Left cardiac atrium (tissue), 4 donors: ENCODE results near the gene PCNX4. TPM values are rescaled to one million over a fixed set of nuclear protein-coding genes. Genes with fewer than 3 reads are reported as not detected.
"Not testable (repeated sequence)": the region's sequence is repeated elsewhere in the genome, so short reads cannot be mapped to it uniquely, and the experiment has no call there.

ENCODE experiments used
- ATAC-seq, 2 donors: fragments of 200-7000 bp; cut with Tn5 transposase; one replicate each; pipeline ENCODE4 v1.9.1; 2020; ENCODE audit warnings: mild to moderate bottlenecking in 2 of 2, moderate library complexity in 2 of 2
- DNase-seq: peaks from one replicate; pipeline ENCODE4 v3.0.0-alpha.2; 2020
- intact Hi-C, 2 donors: fragments of 100-400 bp; cut with DNase I; formaldehyde crosslinking; loops; one replicate each; pipeline versions ENCODE4 v1.14.1 to v1.15.1; 2022 to 2023
- long read RNA-seq: library from polyadenylated mRNA; unstranded; transcript quantifications from one replicate; pipeline ENCODE4 v2.0.0, GENCODE V29; 2021
- total RNA-seq, 2 donors: library from RNA; stranded (reverse); fragmentation: NEBNext Ultra II Directional; extraction: Animal tissue kit (Norgen Biotek cat#: 25700); gene quantifications; one replicate each; pipeline ENCODE4 v1.2.1, GENCODE V29; 2021
- donor health status: DM: no; HTN: yes; CAD: no.
- donor health status: DM: no; HTN: yes; CAD: no; lungs with severe emphysema.
- donor health status: DM: yes; HTN: yes; CAD: no.
- donor health status: Dilated cardiomyopathy.

Gene PCNX4
- total RNA-seq = 10 to 100 TPM; 30.4 to 37.8 TPM
- long read RNA-seq, full-length matches to known transcripts = 15 of 22 reads
- long read RNA-seq, partial matches to known transcripts = 2 of 22 reads
- long read RNA-seq, other reads (novel, unspliced or antisense) = 5 of 22 reads

DNA sequence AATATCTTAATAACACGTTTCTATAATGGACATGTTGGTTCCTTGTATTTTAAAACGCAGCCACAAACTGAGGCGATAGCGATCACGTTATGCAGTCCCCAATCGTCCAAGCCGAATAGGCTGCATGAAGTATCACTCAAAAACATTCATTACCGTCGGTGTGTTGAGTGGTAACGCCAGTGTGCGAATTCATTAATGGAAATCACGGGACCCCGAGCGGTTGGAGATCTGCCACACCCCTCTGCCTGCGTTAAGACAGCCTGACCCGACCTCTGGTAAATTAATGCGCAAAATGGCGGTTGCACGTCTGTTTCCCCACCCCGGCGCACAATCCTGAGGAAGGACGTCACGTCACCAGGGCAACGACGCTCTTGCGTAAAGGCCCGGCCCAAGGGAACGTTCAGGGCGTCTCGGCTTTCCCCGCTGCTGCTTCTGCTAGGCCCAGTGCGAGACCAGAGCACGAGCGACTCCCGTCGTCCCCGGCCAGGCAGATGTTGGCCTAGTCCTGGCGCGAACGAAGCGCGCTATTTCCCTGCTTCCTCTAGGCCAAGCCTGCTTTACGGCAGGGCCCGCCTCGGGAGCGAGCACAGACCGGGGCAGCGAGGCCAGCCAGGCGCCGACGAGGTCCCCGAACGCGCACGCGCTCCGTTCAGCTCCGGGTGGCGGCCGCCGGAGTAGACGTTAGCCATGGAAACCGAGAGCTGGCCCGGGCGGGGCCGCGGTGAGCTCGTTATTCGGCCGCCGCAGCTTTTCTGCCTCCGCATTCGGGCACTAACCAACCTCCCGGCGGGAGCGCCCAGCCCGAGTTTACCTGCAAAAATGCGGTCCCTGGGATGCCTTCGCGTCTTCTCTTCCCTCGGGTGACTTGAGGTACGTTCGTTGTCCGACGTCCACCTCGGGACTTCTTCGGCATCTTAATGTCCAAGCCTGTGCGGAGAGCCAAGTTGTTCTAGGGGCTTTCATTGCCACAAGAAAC lies at the start of gene PCNX4:
TSS of gene PCNX4 (plus strand) at position 374 of the 976 bp plus-strand sequence. CDS start 15,716 bp downstream, outside the sequence.
- ATAC-seq (peak; percentile 97 to 99), DNase-seq (peak; percentile 97)
- intact Hi-C loops = loop anchor here in 1 of 2 donors (2.0 to 10.0 kb wide), 3 partner anchors 73 to 907 kb away; partner anchors contain the start of genes DAAM1, DHRS7 and PPM1A

DNA sequence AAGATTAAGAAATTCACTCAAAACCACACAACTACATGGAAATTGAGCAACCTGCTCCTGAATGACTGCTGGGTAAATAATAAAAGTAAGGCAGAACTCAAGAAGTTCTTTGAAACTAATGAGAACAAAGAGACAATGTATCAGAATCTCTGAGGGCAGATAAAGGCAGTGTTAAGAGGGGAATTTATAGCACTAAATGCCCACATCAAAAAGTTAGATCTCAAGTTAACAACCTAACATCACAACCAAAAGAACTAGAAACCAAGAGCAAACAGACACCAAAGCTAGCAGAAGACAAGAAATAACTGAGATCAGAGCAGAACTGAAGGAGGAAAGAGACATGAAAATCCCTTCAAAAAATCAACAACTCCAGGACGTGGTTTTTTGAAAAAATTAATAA lies 43.7 kb upstream of the PCNX4 start:
- ATAC-seq, DNase-seq, intact Hi-C loops: not testable (repeated sequence)

DNA sequence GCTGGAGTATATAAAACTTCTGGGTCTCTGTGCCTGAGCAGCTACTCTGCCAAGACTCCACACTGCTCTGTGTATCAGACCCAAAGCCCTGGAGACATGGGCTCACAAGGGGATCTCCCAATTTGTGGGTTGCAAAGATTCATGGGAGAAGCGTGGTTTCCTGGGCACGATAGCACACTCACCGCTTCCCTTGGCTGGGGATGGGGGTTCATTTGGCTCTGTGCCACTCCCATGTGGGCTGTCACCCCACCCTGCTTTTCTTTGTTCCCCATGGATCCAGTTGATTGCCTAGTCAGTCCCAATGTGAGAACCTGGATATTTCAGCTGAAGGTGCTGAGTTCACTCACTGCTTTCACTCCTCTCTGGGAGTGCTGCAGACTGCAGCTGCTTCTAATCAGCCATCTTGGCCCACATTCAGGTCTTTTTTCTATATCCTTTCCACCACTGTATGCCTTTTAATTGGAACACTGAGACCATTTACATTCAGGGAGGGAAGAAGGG lies 40.0 kb upstream of the PCNX4 start:
- intact Hi-C loops = no loop called here
- ATAC-seq = peak in 1 of 2 donors; percentile 35
- DNase-seq = no peak

DNA sequence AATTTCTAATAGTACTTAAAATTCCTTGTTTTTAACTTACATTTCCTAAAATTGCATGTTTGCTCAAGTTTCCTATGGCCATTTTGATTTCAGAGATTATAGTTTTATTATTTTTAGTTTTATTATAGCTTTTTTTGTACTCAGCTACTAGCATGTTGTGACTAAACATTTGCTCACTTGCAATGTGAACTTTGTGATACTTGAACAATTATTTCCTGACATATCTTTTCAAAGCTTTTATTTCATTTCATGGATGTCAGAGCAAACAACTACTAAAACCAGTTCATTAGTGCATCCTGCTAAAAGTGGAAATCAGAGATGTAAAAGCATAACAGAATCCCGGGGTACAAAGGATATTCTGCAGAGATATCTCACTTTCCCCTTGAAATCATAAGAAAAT lies 33.6 kb upstream of the PCNX4 start:
- ATAC-seq (no peak), DNase-seq (no peak)
- intact Hi-C loops = no loop called here

DNA sequence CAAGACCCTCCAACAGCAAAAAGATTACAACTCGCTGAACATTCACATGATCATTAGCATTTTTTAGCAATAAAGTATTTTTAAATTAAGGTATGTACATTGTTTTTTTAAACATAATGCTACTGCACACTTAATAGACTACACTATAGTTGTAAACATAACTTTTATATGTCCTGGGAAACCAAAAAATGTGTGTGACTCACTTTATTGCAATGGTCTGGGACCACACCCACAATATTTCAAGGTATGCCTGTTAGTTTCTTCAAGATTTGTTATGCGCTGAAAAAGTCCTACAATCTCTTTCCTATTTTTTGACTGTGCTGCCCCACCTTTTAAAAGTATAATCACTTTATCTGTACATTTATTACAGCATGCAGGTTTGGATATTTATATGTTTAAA lies 30.4 kb upstream of the PCNX4 start:
- intact Hi-C loops = loop anchor here in 1 of 2 donors (5.0 to 10.0 kb wide), 2 partner anchors 99 to 503 kb away; no protein-coding TSS in a partner anchor
- no peak for ATAC-seq
- DNase-seq = no peak

DNA sequence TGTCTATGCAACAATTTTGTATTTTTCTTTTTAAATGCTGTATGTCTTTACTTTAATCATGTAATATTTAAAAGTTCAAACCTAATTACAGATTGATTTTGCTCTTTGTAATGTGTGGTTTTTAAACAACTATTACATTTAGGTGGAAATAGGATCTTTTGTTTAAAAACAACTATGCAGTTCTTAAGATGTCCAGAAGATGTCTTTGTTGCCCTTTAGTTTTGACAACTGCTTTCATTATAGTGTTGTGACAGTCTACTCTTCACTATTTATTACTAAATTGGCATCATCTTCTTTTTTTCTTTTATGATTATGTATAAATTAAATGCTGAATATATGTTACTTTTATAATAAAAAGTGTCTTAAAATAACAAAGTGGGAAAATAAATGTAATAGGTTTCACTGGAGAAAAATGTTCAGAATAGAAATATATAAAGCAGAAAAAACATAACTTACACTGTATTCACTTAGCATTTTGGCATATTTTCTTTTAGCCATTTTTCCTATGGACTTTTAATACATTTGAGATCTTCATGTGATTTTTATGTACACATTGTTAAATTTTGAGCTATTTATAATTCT lies 27.1 kb upstream of the PCNX4 start:
- no peak for ATAC-seq
- intact Hi-C loops = loop anchor here (1.0 to 10.0 kb wide), 4 partner anchors 102 to 500 kb away; no protein-coding TSS in a partner anchor
- no peak for DNase-seq

DNA sequence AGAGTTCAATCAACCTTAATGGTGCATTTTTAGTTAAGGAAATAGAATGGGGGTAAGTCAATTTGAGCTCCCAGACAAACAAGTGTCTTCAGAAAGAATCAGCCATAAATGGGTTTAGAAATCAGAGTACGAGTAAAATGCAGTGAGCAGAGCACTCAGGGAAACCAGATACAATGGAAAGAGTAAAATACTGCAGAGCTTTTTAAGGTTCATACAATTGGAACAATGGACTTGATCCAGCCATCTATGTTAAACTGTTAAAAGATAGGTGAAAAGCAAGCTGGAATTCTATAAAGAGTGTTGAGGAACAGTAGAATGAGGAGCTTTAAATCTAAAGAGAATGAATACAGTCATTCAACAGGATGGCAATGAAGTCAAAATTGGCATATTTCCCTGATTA lies 23.8 kb upstream of the PCNX4 start:
- DNase-seq (no peak), ATAC-seq (no peak)
- intact Hi-C loops = loop anchor here (5.0 to 10.0 kb wide), 2 partner anchors 114 to 497 kb away; no protein-coding TSS in a partner anchor

DNA sequence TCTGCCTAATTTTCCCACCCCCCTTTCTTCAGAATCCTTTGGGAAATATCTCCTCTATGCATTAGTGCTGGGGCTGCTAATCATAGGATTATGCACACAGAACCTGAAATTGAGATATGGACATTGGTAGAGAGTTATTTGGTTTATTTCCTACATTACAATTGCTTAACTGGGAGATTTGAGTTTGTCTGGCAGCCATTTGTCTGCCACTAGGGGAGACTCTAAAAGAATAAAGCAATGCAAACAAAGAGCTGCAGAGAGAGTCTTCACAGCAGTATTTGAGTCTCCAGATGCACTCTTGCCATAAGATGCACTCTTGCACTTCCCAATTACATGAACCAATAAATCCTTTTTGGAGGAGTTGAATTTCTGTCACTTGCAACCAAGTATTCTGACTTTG lies 12.0 kb upstream of the PCNX4 start:
- DNase-seq = no peak
- intact Hi-C loops = no loop called here
- ATAC-seq = no peak

DNA sequence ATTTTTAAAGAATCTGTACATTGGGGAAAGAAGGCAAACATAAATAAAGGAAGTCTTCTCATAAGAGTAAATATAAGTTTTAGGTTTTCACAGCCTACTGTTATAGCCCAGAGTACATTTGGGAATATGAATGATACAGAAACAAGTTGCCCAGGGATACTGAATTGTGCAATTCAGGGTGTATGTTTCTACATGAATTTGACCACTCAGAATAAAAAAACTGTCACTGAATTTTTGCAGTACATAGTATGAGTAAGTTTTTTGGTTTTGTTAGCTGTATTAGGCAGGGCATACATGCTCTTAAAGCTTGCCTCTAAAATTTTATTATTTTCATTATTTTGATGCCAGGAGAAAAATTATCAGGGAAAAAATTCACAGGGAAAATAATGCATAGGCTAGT lies 6.6 kb upstream of the PCNX4 start:
- ATAC-seq = no peak
- intact Hi-C loops = no loop called here

DNA sequence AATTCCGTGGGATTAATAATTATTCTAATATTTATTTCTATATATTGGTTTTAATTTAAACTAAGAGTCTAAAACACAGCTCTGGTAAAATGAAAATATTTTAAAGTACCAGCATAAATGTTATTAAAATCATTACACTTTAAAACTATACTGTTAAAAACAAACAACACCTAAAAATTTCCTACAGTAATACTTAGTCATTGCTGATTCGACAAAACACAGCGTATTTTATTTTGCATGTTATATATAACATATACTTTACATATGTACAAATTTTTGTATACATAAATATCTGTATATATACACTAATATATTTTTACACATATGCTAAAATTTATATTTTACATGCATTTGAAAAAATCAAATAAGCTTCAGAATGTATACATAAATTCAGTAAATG lies 6.0 kb upstream of the PCNX4 start:
- intact Hi-C loops = no loop called here
- ATAC-seq (no peak), DNase-seq (no peak)

More for the DNA sequence above, 6.6 kb upstream of the PCNX4 start:
- no peak for DNase-seq

DNA sequence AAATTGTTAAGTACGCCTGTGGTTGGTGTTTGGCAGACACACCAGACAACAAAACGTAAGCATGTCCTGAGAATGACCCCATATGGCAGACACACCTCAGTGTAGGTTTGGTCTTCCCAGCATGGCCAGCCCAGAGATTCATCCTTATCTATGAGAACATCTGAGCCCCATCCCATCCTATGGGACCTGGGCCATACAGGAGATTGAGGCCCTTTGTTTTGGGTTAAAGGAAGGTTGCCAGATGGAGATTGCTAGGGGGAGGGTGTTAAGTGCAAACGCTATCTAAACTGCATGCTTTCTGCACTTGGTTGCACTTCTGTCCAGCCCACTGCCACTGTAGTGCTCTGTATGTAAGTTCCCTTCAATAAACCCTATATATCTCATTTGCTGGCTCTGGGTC lies 4.1 kb upstream of the PCNX4 start:
- ATAC-seq (no peak), DNase-seq (no peak)
- intact Hi-C loops = no loop called here

DNA sequence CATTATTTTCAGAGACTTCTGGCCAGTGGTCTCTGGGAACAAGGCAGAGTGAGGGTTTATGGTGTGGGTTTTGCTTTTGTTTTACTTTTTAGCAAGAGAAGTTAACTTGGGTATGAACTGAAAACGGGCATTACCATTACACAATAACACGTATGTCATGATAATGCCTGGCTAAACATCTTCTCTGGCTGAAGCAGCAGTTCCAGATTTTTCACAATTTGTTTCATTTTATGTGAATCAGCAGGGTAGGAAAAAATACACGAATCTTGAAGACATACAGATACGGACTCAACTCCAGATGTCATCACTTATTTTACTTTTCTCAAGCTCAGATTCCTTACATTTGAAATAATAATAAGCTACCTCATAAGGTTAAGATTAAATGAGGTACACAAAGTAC lies 2.5 kb upstream of the PCNX4 start:
- ATAC-seq (no peak), DNase-seq (no peak)
- intact Hi-C loops = no loop called here

DNA sequence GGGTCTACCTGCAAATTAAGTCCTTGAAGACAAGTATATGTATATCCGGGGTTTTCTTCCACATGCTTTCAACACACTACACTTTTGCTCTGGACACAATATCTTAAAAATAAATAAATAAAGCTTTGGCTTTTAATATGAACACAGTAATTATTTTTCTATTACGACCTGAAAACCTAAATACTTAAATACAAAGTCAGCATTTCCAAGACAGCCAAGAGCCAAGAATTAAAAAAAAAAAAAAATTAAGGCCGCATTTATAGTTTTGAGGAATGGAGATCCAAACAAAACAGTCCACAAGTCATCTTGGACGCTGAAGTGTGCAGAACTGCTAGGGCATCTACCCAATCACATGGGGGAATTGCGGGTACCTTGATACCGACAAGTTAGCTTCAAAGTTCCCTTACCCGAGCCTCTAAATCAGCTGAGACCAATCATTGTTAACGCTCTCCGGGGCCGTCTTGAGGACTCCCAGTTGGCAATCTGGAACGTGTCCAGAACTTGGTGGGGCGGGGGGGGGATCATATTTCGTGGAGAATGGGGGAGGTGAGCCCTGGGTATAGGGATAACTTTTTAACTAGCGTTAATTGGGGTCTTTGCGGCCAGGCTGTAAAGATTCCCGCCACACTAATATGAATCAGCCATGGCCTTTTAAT lies 731 bp upstream of the PCNX4 start:
- peak; percentile 27 to 40 for ATAC-seq
- DNase-seq = peak; percentile 63
- intact Hi-C loops = loop anchor here in 1 of 2 donors (2.0 to 10.0 kb wide), 3 partner anchors 74 to 906 kb away; partner anchors contain the start of genes DAAM1, DHRS7 and PPM1A

DNA sequence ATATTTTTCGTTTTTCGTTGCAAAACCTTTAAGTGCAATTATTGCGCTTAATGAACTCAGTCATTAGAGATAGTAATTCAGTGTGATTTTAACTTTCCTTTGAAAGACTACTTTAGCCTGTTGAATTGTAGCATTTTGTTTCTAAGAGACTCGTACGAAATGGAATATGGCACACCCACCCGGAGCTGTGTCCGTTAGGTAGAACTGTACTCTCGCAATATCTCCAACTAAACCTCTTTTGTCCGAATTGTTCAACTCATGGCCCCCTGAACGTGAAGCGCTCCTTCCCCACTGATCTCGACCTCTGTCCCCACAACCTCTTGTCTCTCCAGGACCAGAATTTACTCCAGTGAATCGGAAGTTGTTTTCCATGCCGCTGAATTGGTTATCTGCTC lies 800 bp downstream of the PCNX4 start:
- intact Hi-C loops = loop anchor here in 1 of 2 donors (5.0 to 10.0 kb wide), 2 partner anchors 155 to 908 kb away; partner anchors contain the start of genes DAAM1 and PPM1A
- DNase-seq (peak; percentile 24), ATAC-seq (peak; percentile 4 to 13)

DNA sequence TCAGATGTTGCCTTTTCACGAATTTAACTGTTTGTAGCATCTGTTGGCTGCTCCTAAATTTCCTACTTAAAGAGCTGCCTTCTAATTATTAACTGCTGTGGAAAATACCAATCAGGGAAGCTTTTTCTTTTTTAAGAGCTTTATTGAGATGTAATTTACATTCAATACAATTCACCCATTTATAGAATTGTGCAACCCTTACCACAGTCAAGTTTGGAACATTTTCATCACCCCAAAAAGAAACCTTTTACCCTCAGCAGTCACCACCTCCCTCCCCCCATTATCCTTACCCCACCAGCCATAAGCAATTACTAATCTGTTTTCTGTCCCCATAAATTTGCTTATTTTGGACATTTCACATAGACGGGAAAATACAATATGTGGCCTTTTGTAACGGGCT lies 1.4 kb downstream of the PCNX4 start:
- DNase-seq (no peak), ATAC-seq (no peak)
- intact Hi-C loops = loop anchor here in 1 of 2 donors (5.0 to 10.0 kb wide), 2 partner anchors 154 to 908 kb away; partner anchors contain the start of genes DAAM1 and PPM1A

DNA sequence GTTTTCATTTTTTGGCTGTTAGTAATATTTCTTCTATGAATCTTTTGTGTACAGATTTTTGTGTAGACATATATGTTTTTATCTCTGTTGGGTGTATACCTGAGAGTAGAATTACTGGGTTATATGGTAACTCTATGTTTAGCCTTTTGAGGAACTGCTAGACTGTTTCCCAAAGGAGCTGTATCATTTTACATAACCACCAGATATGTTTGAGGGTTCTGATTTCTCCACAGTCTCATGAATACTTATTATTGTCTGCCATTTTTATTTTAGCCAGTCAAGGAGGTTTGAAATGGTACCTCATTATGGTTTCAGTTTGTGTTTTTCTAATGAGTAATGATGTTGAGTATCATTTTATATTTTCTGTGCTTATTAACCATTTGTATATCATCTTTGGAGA lies 1.9 kb downstream of the PCNX4 start:
- intact Hi-C loops = loop anchor here in 1 of 2 donors (5.0 to 10.0 kb wide), 2 partner anchors 154 to 909 kb away; partner anchors contain the start of genes DAAM1 and PPM1A
- no peak for DNase-seq
- no peak for ATAC-seq

DNA sequence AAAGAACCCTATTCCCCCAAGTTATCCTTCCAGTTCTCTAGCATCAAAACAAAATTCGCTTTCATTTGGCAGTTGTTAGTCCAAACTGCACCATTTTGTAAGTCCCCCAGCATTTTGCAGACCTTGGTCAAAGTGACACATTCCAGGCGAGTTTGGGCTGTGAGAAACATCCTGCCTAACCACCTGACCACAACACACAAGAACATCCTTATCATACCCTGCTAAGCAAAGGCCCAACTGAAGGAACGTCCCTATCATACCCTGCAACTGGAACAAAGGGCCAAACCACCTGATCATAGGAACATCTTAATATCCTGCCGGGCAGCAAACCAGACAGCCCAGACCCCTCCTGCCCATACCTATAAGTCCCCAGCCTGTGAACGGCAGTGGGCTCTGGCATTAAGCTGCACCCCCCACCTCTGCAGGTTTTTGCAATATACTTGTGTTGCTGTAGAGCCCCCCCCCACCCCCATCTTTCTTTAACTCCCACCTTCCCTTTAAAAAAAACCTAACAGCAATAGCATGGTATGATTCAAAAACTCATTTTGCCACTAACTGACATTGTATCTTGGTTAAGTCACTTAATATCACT lies 2.7 kb downstream of the PCNX4 start:
- no peak for ATAC-seq
- intact Hi-C loops = loop anchor here in 1 of 2 donors (5.0 to 10.0 kb wide), 2 partner anchors 153 to 910 kb away; partner anchors contain the start of genes DAAM1 and PPM1A
- DNase-seq = no peak

DNA sequence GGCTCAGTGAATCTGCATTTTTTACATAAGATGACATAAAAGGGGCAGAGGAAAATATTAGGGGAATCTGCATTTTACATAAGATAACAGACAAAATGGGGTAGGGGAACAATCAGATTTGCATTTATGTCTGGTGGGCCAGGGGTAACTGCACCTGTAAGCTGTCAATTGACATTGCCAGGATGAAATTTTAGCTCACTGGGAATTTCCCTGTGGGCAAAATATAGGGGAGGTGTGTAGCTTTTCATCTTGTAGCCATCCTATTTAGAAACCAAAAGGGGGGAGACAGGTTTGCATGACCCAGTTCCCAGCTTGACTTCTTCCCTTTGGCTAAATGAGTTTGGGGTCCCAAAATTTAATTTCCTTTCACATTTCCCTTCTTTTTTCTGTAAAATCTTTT lies 3.5 kb downstream of the PCNX4 start:
- DNase-seq (no peak), ATAC-seq (no peak)
- intact Hi-C loops = loop anchor here in 1 of 2 donors (10.0 kb wide), 1 partner anchor 910 kb away; the partner anchor contains the start of gene DAAM1
